Stimulated activated naive CD4-positive, alpha-beta T cell (primary cell): ENCODE data around the gene ARHGAP1.

Source experiments
- DNase-seq, 6 experiments: peaks; one replicate each; lab custom pipeline; 2025; lab: John Stamatoyannopoulos, UW

ARHGAP1 gene

GRCh38 chr11:46640036-46640788 is 60.2 kb downstream of the ARHGAP1 start:
- DNase-seq: no peak

DNA sequence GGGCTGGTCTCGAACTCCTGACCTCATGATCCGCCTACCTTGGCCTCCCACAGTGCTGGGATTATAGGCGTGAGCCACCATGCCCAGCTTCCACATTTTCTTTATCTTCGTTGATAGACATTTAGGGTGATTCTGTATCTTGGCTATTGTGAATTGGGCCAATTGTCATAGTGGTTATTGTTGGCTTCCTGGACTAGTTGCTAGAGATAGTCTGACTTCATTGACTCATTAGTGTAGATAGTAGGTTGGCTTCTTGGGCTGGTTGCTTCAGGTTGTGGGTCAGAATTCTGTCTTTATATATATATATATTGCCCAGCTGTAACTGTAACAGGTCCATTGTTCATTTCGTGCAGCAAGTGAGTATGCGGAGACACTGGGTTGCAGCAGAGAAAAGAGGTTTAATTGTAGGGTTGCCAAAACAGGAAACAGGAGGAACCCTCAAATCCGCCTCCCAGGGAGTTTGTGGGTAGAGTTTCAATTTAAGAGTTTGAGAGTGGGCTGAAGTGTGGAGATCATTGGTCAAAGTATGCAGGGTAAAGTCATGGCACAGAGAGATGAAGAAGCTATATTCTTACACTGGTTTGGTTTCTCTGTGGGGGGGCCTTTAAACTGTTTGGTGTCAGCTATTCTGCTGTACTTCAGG is 61.1 kb downstream of the ARHGAP1 start:
- no peak for DNase-seq

DNA sequence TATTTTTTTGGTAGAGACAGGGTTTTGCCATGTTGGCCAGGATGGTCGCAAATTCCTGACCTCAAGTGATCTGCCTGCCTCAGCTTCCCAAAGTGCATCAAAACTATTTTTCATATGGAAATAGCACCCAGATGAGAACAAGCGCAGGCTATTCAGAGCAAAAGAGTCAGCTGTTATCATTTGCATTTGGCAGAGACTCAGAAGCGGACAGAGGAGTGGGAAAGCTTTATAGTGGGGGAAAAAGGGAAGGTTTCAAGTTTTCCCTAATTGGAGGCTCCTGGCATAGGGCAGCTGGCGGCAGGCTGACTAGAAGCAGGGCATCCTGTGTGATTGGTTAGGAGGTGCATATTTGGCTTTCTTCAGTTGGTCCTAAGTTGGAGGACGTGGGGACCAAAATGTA is 62.9 kb downstream of the ARHGAP1 start:
- no peak for DNase-seq

DNA sequence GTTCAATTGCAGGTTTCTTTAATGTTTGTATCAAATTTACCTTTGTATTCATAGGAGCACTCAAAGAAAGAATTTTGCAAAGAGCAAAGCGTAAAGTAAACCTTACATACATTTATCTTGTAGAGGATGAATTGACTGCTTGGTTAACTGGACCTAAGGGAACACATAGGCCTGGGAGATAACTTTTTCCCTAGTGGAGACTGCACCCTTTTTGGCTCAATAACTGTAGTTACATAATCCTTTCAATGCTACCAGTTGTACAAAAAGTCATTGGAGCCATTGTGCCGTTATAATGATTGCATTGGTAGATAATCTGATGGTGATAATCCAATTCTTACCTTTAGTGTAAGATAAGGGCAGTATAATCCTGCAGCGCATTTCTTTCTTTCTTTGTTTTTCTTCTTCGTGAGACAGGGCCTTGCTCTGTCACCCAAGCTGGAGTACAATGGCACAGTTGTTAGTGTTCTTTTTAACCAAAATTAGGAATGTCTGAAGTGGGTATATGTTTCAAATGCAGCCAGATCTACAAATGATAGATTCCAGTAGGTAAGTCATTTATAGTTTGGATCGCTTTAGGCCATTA is 64.8 kb downstream of the ARHGAP1 start:
- no peak for DNase-seq

DNA sequence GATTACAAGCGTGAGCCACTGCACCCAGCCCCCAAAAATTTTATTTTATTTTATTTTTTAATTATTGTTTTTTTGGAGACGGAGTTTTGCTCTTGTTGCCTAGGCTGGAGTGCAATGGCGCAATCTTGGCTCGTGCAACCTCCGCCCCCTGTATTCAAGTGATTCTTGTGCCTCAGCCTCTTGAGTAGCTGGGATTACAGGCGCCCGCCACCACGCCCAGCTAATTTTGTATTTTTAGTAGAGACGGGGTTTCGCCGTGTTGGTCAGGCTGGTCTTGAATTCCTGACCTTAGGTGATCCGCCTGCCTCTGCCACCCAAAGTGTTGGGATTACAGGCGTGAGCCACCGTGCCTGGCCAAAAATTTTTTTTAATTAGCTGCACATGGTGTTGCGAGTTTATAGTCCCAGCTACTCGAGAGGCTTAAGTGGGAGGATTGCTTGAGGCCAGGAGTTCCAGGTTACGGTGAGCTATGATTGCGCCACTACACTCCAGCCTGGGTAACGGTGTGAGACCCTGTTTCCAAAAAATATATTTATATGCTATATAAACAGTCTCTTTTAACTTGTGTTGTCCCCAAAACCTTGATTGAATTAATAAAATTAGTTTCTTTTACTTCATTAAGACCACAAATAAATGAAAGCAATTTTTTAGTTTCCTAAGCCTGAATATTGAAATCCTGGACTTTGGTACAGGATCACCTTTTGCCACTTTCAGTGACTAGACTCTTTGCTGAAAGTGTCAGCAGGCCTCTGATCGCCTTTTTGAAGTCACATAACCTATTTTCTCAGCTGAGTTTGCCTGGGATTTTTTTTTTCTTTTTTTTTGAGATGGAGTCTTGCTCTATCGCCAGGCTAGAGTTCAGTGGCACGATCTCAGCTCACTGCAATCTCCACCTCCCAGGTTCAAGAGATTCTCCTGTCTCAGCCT is 66.9 kb downstream of the ARHGAP1 start:
- no peak for DNase-seq

DNA sequence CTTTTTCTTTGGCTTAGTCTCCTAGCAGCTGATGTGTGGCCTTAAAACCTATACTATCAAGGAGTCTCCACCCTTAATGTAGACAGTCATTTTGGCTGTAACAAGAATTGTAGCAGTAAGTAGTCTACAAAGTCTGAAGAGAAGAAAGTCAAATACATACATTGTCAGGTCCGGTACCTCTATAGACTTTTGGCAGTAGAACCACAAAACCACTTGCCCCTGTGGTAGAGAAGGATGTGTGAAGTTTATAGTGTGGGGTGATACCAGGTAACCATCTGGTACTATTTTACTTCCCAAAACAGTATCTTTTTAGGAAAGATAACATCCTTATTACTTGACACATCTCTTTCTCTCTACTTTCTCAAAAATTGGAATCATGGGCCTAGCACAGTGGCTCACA is 67.9 kb downstream of the ARHGAP1 start:
- no peak for DNase-seq

- DNase-seq: no peak
These were observed 68.7 kb downstream of the ARHGAP1 start for GRCh38 chr11:46631676-46632075.

GRCh38 chr11:46630237-46630636 is 70.2 kb downstream of the ARHGAP1 start:
- no peak for DNase-seq

- DNase-seq: no peak
These were observed 71.5 kb downstream of the ARHGAP1 start for GRCh38 chr11:46628961-46629360.
